K562 (cell line): ENCODE results near the gene MAGI1. TPM values are rescaled to one million over a fixed set of nuclear protein-coding genes. Genes with fewer than 3 reads are reported as not detected.

Experiments
- ATAC-seq: fragments of 200-7000 bp; cut with Tn5 transposase; 3 replicates; pipeline ENCODE4 v1.9.1; 2020; ENCODE audit warnings: moderate library complexity
- BruUV-seq: library from RNA; stranded (reverse); fragments of 400-500 nt; replicated peaks from 2 replicates; lab custom pipeline; 2021; lab: Mats Ljungman, UMichigan
- CTCF ChIA-PET: fragments of 300-600 bp; formaldehyde crosslinking; extraction: SDS; loops from one replicate; lab custom pipeline; 2021; ENCODE audit warnings: low intra/inter-chr PET ratio; lab: Yijun Ruan, JAX
- POLR2A ChIA-PET: fragments of 300-600, 350-650 bp; sonication (Branson Sonifier 250); formaldehyde crosslinking; extraction: SDS; loops from one replicate; lab custom pipeline; 2021; ENCODE audit warnings: antibody characterized with exemption, inconsistent platforms; lab: Yijun Ruan, JAX
- DNase-seq, 4 experiments: peaks; one replicate each; pipeline versions ENCODE4 v3.0.0 to v3.0.0-alpha.2; 2011 to 2018; ENCODE audit warnings: low spot score in 3 of 4, mixed read lengths in 3 of 4; ENCODE audit errors: extremely low read depth in 1 of 4
- FAIRE-seq: peaks from 2 replicates; lab custom pipeline; 2011; peaks lifted over from hg19 to GRCh38; lab: Jason Lieb, UNC
- H2AFZ ChIP-seq: 2 replicates; pipeline ENCODE4 v1.6.0; 2011; ENCODE audit warnings: low read depth, low read length, control low read depth, inconsistent platforms
- H3K27ac ChIP-seq: fragments of 200-600 bp; 3 replicates; pipeline ENCODE4 v1.8.0; 2011; ENCODE audit warnings: low read depth, mild to moderate bottlenecking, control low read depth, inconsistent platforms, low read length, moderate library complexity, mixed read lengths; ENCODE audit errors: extremely low read depth
- H3K27me3 ChIP-seq, 2 experiments: fragments of 300-600 bp in 1 of 2; 2 replicates in 1 of 2; 3 replicates in 1 of 2; pipeline versions ENCODE4 v1.6.0 to v1.8.0; 2011; ENCODE audit warnings: inconsistent platforms in 2 of 2, low read length in 2 of 2, mild to moderate bottlenecking in 1 of 2, mixed read lengths in 1 of 2, moderate library complexity in 1 of 2; ENCODE audit not compliant: control insufficient read depth in 2 of 2, insufficient read depth in 2 of 2
- H3K36me3 ChIP-seq: fragments of 300-600 bp; 3 replicates; pipeline ENCODE4 v1.8.0; 2011; ENCODE audit warnings: mild to moderate bottlenecking, low read length, inconsistent platforms; ENCODE audit not compliant: control insufficient read depth, insufficient read depth
- H3K4me1 ChIP-seq, 2 experiments: fragments of 200-600 bp in 1 of 2; replicated peaks in 1 of 2; 2 replicates in 1 of 2; 3 replicates in 1 of 2; pipeline versions ENCODE4 v1.5.1 to v1.8.0; 2011; ENCODE audit warnings: inconsistent platforms in 2 of 2, low read length in 2 of 2, mild to moderate bottlenecking in 1 of 2, mixed read lengths in 1 of 2, moderate library complexity in 1 of 2; ENCODE audit not compliant: control insufficient read depth in 2 of 2, insufficient read depth in 2 of 2
- H3K4me2 ChIP-seq: 2 replicates; pipeline ENCODE4 v1.6.1; 2011; ENCODE audit warnings: low read length, control low read depth, inconsistent platforms, mixed read lengths; ENCODE audit not compliant: insufficient read depth
- H3K4me3 ChIP-seq: fragments of 200-600 bp; sonication (generic), shearing (Covaris generic); 2 replicates; pipeline ENCODE4 v1.5.1; 2016; ENCODE audit warnings: control low read depth, inconsistent platforms
- H3K79me2 ChIP-seq: fragments of 200-600 bp; 3 replicates; pipeline ENCODE4 v1.8.0; 2011; ENCODE audit warnings: low read length, inconsistent platforms; ENCODE audit not compliant: control insufficient read depth, insufficient read depth
- H3K9ac ChIP-seq, 2 experiments: 2 replicates each; pipeline versions ENCODE4 v1.6.0 to v1.6.1; 2011; ENCODE audit warnings: low read depth in 2 of 2, low read length in 2 of 2, control low read depth in 1 of 2, inconsistent platforms in 1 of 2, mild to moderate bottlenecking in 1 of 2, mixed read lengths in 1 of 2; ENCODE audit not compliant: insufficient read depth in 1 of 2
- H3K9me1 ChIP-seq: one replicate; pipeline ENCODE4 v1.6.0; 2011; ENCODE audit warnings: inconsistent platforms, mild to moderate bottlenecking, low read length, moderate library complexity; ENCODE audit not compliant: control insufficient read depth, insufficient read depth
- H3K9me3 ChIP-seq: replicated peaks from 2 replicates; pipeline ENCODE4 v1.5.1; 2011; ENCODE audit warnings: low read depth, low read length, inconsistent platforms; ENCODE audit not compliant: control insufficient read depth, insufficient read depth
- H4K20me1 ChIP-seq: replicated peaks from 2 replicates; pipeline ENCODE4 v1.6.1; 2011; ENCODE audit warnings: low read length, inconsistent platforms, mixed read lengths; ENCODE audit not compliant: control insufficient read depth, insufficient read depth
- BRF1 ChIP-seq: IDR thresholded peaks from 3 replicates; pipeline ENCODE4 v1.6.1; 2011; ENCODE audit warnings: borderline replicate concordance, mild to moderate bottlenecking; ENCODE audit not compliant: insufficient read length; ENCODE audit errors: extremely low read depth
- CAMTA2 ChIP-seq: fragments of 250-450 bp; sonication (Bioruptor Pico); conservative IDR thresholded peaks from 2 replicates; pipeline ENCODE4 v1.5.1; 2022
- FOXK2 ChIP-seq, 2 experiments: fragments of 450-650 bp; IDR thresholded peaks in 1 of 2; conservative IDR thresholded peaks in 1 of 2; 2 replicates each; pipeline ENCODE4 v1.6.1; 2016; ENCODE audit warnings: low read depth in 2 of 2, mild to moderate bottlenecking in 1 of 2
- GTF2F1 ChIP-seq: IDR thresholded peaks from 2 replicates; pipeline ENCODE4 v1.6.1; 2011; ENCODE audit warnings: low read depth, low read length, improper control_type of control experiment
- HNRNPH1 ChIP-seq: fragments of 200-400 bp; formaldehyde crosslinking; optimal IDR thresholded peaks from 2 replicates; pipeline ENCODE3; 2017; ENCODE audit warnings: low read depth, mild to moderate bottlenecking, low read length, moderate library complexity
- KLF13 ChIP-seq: fragments of 450-650 bp; IDR thresholded peaks from 2 replicates; pipeline ENCODE4 v1.6.1; 2016; ENCODE audit warnings: missing genetic modification characterization, low read depth, mild to moderate bottlenecking, missing compliant biosample characterization, moderate library complexity, borderline replicate concordance
- PBX2 ChIP-seq, 2 experiments: IDR thresholded peaks in 1 of 2; conservative IDR thresholded peaks in 1 of 2; 2 replicates each; pipeline ENCODE4 v1.6.1; 2016; ENCODE audit warnings: low read depth in 2 of 2, mild to moderate bottlenecking in 1 of 2, missing compliant biosample characterization in 1 of 2, missing genetic modification characterization in 1 of 2, moderate library complexity in 1 of 2
- POLR2AphosphoS5 ChIP-seq: IDR thresholded peaks from 2 replicates; pipeline ENCODE4 v1.6.1; 2011; ENCODE audit warnings: mild to moderate bottlenecking, low read depth, low read length, moderate library complexity; ENCODE audit not compliant: control insufficient read depth, insufficient read depth
- RUNX1 ChIP-seq: sonication (generic); IDR thresholded peaks from 2 replicates; pipeline ENCODE4 v1.6.1; 2016; ENCODE audit warnings: antibody characterized with exemption, low read depth
- USF1 ChIP-seq: sonication (generic); formaldehyde crosslinking; IDR thresholded peaks from 2 replicates; pipeline ENCODE4 v1.9.0; 2022; ENCODE audit warnings: mild to moderate bottlenecking, missing genetic modification reagents
- ZEB2 ChIP-seq: fragments of 450-650 bp; IDR thresholded peaks from 2 replicates; pipeline ENCODE4 v1.6.1; 2016
- ZNF76 ChIP-seq: fragments of 250-450 bp; sonication (Bioruptor Pico); IDR thresholded peaks from 2 replicates; pipeline ENCODE4 v1.4.0; 2020; ENCODE audit warnings: mild to moderate bottlenecking, moderate library complexity, borderline replicate concordance
- WGBS: fragments of 100-300 bp; shearing (Covaris generic); methylation state at CpG from one replicate; pipeline ENCODE4 v1.1.6; 2016; ENCODE audit warnings: low coverage, mixed read lengths; ENCODE audit not compliant: insufficient coverage; ENCODE audit errors: missing lambda C conversion rate; 5-methylcytosine and 5-hydroxymethylcytosine counted together
- in situ Hi-C: fragments of 300-500 bp; cut with MboI; formaldehyde crosslinking; loops from 4 replicates; pipeline ENCODE4 v1.15.0; 2018; ENCODE audit warnings: inconsistent platforms, mixed read lengths
- intact Hi-C: fragments of 100-400 bp; cut with micrococcal nuclease; formaldehyde crosslinking; loops from 2 replicates; pipeline ENCODE4 v1.14.2; 2022
- polyA plus RNA-seq, 8 experiments: library from polyadenylated mRNA; depleted of rRNA in 4 of 8; stranded (reverse) in 5 of 8; unstranded in 3 of 8; fragments of >200 nt; fragmentation: Nextera tagmentation in 2 of 8; fragmentation: Illumina TruSeq in 1 of 8; extraction: Ambion mirVana in 2 of 8; extraction: Trizol in 1 of 8; gene quantifications; 2 replicates each; pipeline versions ENCODE4 v1.2.1 to v1.2.3, GENCODE V29; 2011 to 2014; ENCODE audit warnings: inconsistent platforms in 1 of 8, missing spikeins in 1 of 8
- total RNA-seq, 7 experiments: library from RNA; depleted of rRNA in 6 of 7; stranded (reverse); fragments of >200 nt in 6 of 7; fragmentation: Illumina TruSeq in 2 of 7; extraction: Trizol in 2 of 7; gene quantifications; 2 replicates each; pipeline versions ENCODE4 v1.2.1 to v1.2.3, GENCODE V29; 2011 to 2021; ENCODE audit warnings: low replicate concordance in 1 of 7
- TF ChIP-seq, protein P1 (sequence below): sonication (generic); formaldehyde crosslinking; IDR thresholded peaks from 2 replicates; pipeline ENCODE4 v1.8.1; 2023; ENCODE audit warnings: mild to moderate bottlenecking, missing genetic modification reagents, moderate library complexity
- TF ChIP-seq, protein P2 (sequence below): sonication (generic); formaldehyde crosslinking; IDR thresholded peaks from 2 replicates; pipeline ENCODE4 v1.9.0; 2022; ENCODE audit warnings: mild to moderate bottlenecking, missing genetic modification reagents
- TF ChIP-seq, protein P3 (sequence below), 2 experiments: fragments of 250-450 bp in 1 of 2; fragments of 450-650 bp in 1 of 2; sonication (Bioruptor Pico) in 1 of 2; IDR thresholded peaks; 2 replicates each; pipeline versions ENCODE4 v1.6.1 to v1.8.0; 2016 to 2021; ENCODE audit warnings: mild to moderate bottlenecking in 2 of 2, moderate library complexity in 2 of 2, missing compliant biosample characterization in 1 of 2, missing genetic modification characterization in 1 of 2

MAGI1 gene
- total and polyA plus RNA-seq, 9 of the 15 experiments (the other 6 are each of a cell fraction or from before 2014, with no cell fraction given): 7.8 to 59.4 (median 43.2) TPM

DNA sequence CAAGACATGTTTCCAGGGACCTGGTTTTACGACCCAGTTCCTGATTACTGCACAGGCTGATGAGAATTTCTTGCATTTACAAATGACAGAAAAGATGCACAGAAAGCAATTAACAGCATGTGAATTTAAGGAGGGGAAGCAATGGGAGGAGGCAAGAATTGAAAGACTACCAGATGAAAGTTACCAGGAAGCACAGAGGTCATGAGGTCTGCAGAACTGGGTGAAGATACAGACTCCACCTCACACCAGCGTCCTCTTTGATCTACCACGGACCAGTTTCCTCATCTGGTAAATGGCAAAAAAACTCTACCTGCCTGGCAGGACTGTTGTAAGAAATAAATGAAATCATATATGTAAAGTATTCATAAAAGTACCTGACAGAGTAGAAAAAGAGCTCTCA, 266.0 kb downstream of the MAGI1 start (continued):
- no peak for TF ChIP-seq CAMTA2 (CRISPR knock-in tag)
- TF ChIP-seq HNRNPH1: no peak
- TF ChIP-seq POLR2AphosphoS5: no peak
- TF ChIP-seq, protein P1, sequence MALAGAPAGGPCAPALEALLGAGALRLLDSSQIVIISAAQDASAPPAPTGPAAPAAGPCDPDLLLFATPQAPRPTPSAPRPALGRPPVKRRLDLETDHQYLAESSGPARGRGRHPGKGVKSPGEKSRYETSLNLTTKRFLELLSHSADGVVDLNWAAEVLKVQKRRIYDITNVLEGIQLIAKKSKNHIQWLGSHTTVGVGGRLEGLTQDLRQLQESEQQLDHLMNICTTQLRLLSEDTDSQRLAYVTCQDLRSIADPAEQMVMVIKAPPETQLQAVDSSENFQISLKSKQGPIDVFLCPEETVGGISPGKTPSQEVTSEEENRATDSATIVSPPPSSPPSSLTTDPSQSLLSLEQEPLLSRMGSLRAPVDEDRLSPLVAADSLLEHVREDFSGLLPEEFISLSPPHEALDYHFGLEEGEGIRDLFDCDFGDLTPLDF (CRISPR knock-in tag): no peak
- TF ChIP-seq BRF1: no peak
- TF ChIP-seq FOXK2 (conservative IDR thresholded peaks at IDR 0.05 in 1 of 2, IDR thresholded peaks at IDR 0.05 in 1 of 2; ENCODE audit: low read depth in 2 of 2): no peak
- TF ChIP-seq, protein P2, sequence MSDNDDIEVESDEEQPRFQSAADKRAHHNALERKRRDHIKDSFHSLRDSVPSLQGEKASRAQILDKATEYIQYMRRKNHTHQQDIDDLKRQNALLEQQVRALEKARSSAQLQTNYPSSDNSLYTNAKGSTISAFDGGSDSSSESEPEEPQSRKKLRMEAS: no peak
- TF ChIP-seq GTF2F1: no peak
- TF ChIP-seq ZNF76 (CRISPR knock-in tag): no peak

DNA sequence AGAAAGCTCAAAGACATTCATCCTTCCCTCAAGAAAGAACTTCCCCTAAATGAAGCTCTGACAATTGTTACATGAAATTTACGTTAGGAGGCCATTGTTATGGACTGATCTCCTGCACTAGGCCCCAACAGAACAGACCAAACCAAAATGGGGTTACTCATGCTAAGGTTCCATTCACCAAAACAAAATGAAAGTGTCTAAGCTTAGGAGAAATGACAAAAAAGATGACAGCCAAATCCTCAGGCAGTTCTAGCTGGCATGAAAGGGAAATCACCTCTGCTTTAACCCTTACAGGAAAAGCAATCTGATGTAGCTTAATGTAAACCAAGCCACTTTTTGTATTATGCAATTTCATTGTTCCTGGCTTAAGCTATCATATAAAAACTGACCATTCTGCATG, 271.2 kb downstream of the MAGI1 start:
- peaks cover 0 to 2% of the 10 kb centered on the region in 2 experiments; a peak in 2 of 5 replicates for H3K27me3 ChIP-seq
- H3K36me3 ChIP-seq: no peaks in the 10 kb centered on the region
- no peak for DNase-seq
- H3K9me1 ChIP-seq: no peaks in the 10 kb centered on the region
- WGBS: 10% methylated on average over 1 of the region's 1 CpG
- no peaks in the 10 kb centered on the region for H3K9me3 ChIP-seq
- H3K4me1 ChIP-seq: no peaks in the 10 kb centered on the region
- no peak for FAIRE-seq
- ATAC-seq: no peak
- intact Hi-C loops: no loop called here
- POLR2A ChIA-PET: no interaction called here
- in situ Hi-C loops: no loop called here
- no peaks in the 10 kb centered on the region for H3K79me2 ChIP-seq
- H3K27ac ChIP-seq: no peak overlapping the region
- H3K4me2 ChIP-seq: no peak overlapping the region
- no TSS peak for BruUV-seq
- no peak overlapping the region for H3K9ac ChIP-seq
- H4K20me1 ChIP-seq: no peaks in the 10 kb centered on the region
- H2AFZ ChIP-seq: no peak overlapping the region
- CTCF ChIA-PET: no interaction called here
- no peak overlapping the region for H3K4me3 ChIP-seq
- TF ChIP-seq USF1 (no peak), KLF13 (tag) (no peak), RUNX1 (no peak), PBX2 (CRISPR knock-in tag; IDR thresholded peaks at IDR 0.05; ENCODE audit: low read depth) (no peak), PBX2 (tag; conservative IDR thresholded peaks at IDR 0.05; ENCODE audit: low read depth) (no peak), ZEB2 (no peak)
- TF ChIP-seq, protein P3, sequence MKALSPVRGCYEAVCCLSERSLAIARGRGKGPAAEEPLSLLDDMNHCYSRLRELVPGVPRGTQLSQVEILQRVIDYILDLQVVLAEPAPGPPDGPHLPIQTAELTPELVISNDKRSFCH (CRISPR knock-in tag; IDR thresholded peaks at IDR 0.05): no peak
- TF ChIP-seq, protein P3 (tag; IDR thresholded peaks at IDR 0.05): no peak
